BLaER1 treated with 17β-estradiol and CSF1 and Interleukin-3, amounts not matched to agents 10 nM and 100 nM (cell line): ENCODE results near the gene MTA3.

Source experiments
- H3K27ac ChIP-seq, 11 experiments: shearing (Covaris generic); formaldehyde crosslinking; 2 replicates each; pipeline ENCODE4 v1.8.1; 2022
- H3K27me3 ChIP-seq, 11 experiments: shearing (Covaris generic); formaldehyde crosslinking; 2 replicates each; pipeline ENCODE4 v1.8.1; 2022
- H3K36me3 ChIP-seq, 11 experiments: shearing (Covaris generic); formaldehyde crosslinking; 2 replicates each; pipeline ENCODE4 v1.8.1; 2022
- H3K4me1 ChIP-seq, 10 experiments: shearing (Covaris generic); formaldehyde crosslinking; 2 replicates each; pipeline ENCODE4 v1.8.1; 2022
- H3K4me2 ChIP-seq, 11 experiments: shearing (Covaris generic); formaldehyde crosslinking; 2 replicates each; pipeline ENCODE4 v1.8.1; 2022
- H3K4me3 ChIP-seq, 10 experiments: shearing (Covaris generic); formaldehyde crosslinking; 2 replicates each; pipeline ENCODE4 v1.8.1; 2022
- H3K9ac ChIP-seq, 11 experiments: shearing (Covaris generic); formaldehyde crosslinking; 2 replicates each; pipeline ENCODE4 v1.8.1; 2022
- H3K9me3 ChIP-seq, 11 experiments: shearing (Covaris generic); formaldehyde crosslinking; replicated peaks in 1 of 11; 2 replicates each; pipeline ENCODE4 v1.8.1; 2022
- H4K20me1 ChIP-seq, 11 experiments: shearing (Covaris generic); formaldehyde crosslinking; 2 replicates each; pipeline ENCODE4 v1.8.1; 2022
- Cebpa-rat ChIP-seq, 11 experiments: shearing (Covaris generic); IDR thresholded peaks; 2 replicates each; pipeline ENCODE4 v1.8.1; 2022

Gene MTA3

GRCh38 chr2:42787788-42788477 lies 219.5 kb downstream of the MTA3 start:
- peaks cover 0 to 11% (median 0%) of the 10 kb centered on the region in 11 experiments; a peak in 4 of 22 replicates for H3K9me3 ChIP-seq
- no peaks in the 10 kb centered on the region; a peak in 1 of 22 replicates for H4K20me1 ChIP-seq
- H3K4me3 ChIP-seq: no peak overlapping the region
- peaks cover 21 to 33% (median 27%) of the 10 kb centered on the region in 11 experiments for H3K27me3 ChIP-seq
- no peak overlapping the region for H3K27ac ChIP-seq
- H3K36me3 ChIP-seq: no peaks in the 10 kb centered on the region
- no peak for TF ChIP-seq Cebpa-rat (IDR thresholded peaks at IDR 0.05)
- H3K9ac ChIP-seq: no peak overlapping the region
- H3K4me2 ChIP-seq: no peak overlapping the region
- peaks cover 7 to 15% (median 14%) of the 10 kb centered on the region in 10 experiments for H3K4me1 ChIP-seq

- Histone ChIP-seq H3K9ac (no peak overlapping the region), H3K36me3 (no peaks in the 10 kb centered on the region), H3K4me1 (peaks cover 12 to 20% (median 19%) of the 10 kb centered on the region in 10 experiments), H3K27ac (no peak overlapping the region), H3K27me3 (peaks cover 26 to 38% (median 32%) of the 10 kb centered on the region in 11 experiments), H3K4me2 (no peak overlapping the region), H4K20me1 (peaks cover 0 to 4% (median 0%) of the 10 kb centered on the region in 11 experiments; a peak in 1 of 22 replicates), H3K4me3 (no peak overlapping the region), H3K9me3 (peaks cover 0 to 11% (median 0%) of the 10 kb centered on the region in 11 experiments; a peak in 4 of 22 replicates)
- no peak for TF ChIP-seq Cebpa-rat (IDR thresholded peaks at IDR 0.05)
Measured at GRCh38 chr2:42788478-42788793, 220.0 kb downstream of the MTA3 start.

- Histone ChIP-seq H3K9ac (no peak overlapping the region), H3K4me2 (no peak overlapping the region), H3K4me3 (no peak overlapping the region), H4K20me1 (peaks cover 0 to 4% (median 0%) of the 10 kb centered on the region in 11 experiments; a peak in 1 of 22 replicates), H3K36me3 (no peaks in the 10 kb centered on the region), H3K4me1 (peaks cover 16 to 24% (median 23%) of the 10 kb centered on the region in 10 experiments), H3K27ac (no peak overlapping the region), H3K9me3 (peaks cover 0 to 11% (median 0%) of the 10 kb centered on the region in 11 experiments; a peak in 4 of 22 replicates), H3K27me3 (peaks cover 31 to 43% (median 37%) of the 10 kb centered on the region in 11 experiments)
- no peak for TF ChIP-seq Cebpa-rat (IDR thresholded peaks at IDR 0.05)
Measured at GRCh38 chr2:42788882-42789281, 220.4 kb downstream of the MTA3 start.

- TF ChIP-seq Cebpa-rat (IDR thresholded peaks at IDR 0.05): no peak
- Histone ChIP-seq H3K27me3 (peaks cover 39 to 52% (median 45%) of the 10 kb centered on the region in 11 experiments), H3K9ac (no peak overlapping the region), H3K4me1 (peaks cover 21 to 33% (median 30%) of the 10 kb centered on the region in 10 experiments), H3K9me3 (peaks cover 0 to 16% (median 0%) of the 10 kb centered on the region in 11 experiments; a peak in 4 of 22 replicates), H3K4me3 (no peak overlapping the region), H3K27ac (no peak overlapping the region), H3K4me2 (no peak overlapping the region), H4K20me1 (peaks cover 0 to 4% (median 0%) of the 10 kb centered on the region in 11 experiments; a peak in 1 of 22 replicates), H3K36me3 (no peaks in the 10 kb centered on the region)
Measured at GRCh38 chr2:42789751-42790150, 221.3 kb downstream of the MTA3 start.

GRCh38 chr2:42791606-42792005 lies 223.2 kb downstream of the MTA3 start:
- H3K9me3 ChIP-seq: peaks cover 0 to 16% (median 0%) of the 10 kb centered on the region in 11 experiments; a peak in 4 of 22 replicates
- H3K4me1 ChIP-seq: peaks cover 26 to 46% (median 41%) of the 10 kb centered on the region in 10 experiments
- no peaks in the 10 kb centered on the region for H3K36me3 ChIP-seq
- peak overlapping the region in 2 of 11 experiments; percentile 72 to 78; a peak in 2 of 22 replicates for H3K9ac ChIP-seq
- H3K4me2 ChIP-seq: peak overlapping the region; percentile 78 to 96 (median 92); a peak in 20 of 22 replicates
- no peak for TF ChIP-seq Cebpa-rat (IDR thresholded peaks at IDR 0.05)
- peaks cover 0 to 4% (median 0%) of the 10 kb centered on the region in 11 experiments; a peak in 1 of 22 replicates for H4K20me1 ChIP-seq
- H3K4me3 ChIP-seq: peak overlapping the region in 7 of 10 experiments; percentile 50 to 71 (median 62); a peak in 9 of 20 replicates
- H3K27ac ChIP-seq: peak overlapping the region in 1 of 11 experiments; percentile 76; a peak in 1 of 22 replicates
- H3K27me3 ChIP-seq: peaks cover 41 to 55% (median 49%) of the 10 kb centered on the region in 11 experiments

- peak overlapping the region in 9 of 11 experiments; percentile 35 to 76 (median 61); a peak in 18 of 22 replicates for H3K27ac ChIP-seq
- H3K27me3 ChIP-seq: peaks cover 41 to 55% (median 49%) of the 10 kb centered on the region in 11 experiments
- peaks cover 26 to 50% (median 45%) of the 10 kb centered on the region in 10 experiments for H3K4me1 ChIP-seq
- H3K9ac ChIP-seq: peak overlapping the region; percentile 44 to 78 (median 72)
- peak overlapping the region; percentile 50 to 71 (median 60) for H3K4me3 ChIP-seq
- peaks cover 0 to 16% (median 0%) of the 10 kb centered on the region in 11 experiments; a peak in 4 of 22 replicates for H3K9me3 ChIP-seq
- peak overlapping the region; percentile 78 to 96 (median 92) for H3K4me2 ChIP-seq
- no peaks in the 10 kb centered on the region for H3K36me3 ChIP-seq
- peaks cover 0 to 4% (median 0%) of the 10 kb centered on the region in 11 experiments; a peak in 1 of 22 replicates for H4K20me1 ChIP-seq
- TF ChIP-seq Cebpa-rat (IDR thresholded peaks at IDR 0.05): no peak
Measured at GRCh38 chr2:42792087-42792582, 223.7 kb downstream of the MTA3 start.

GRCh38 chr2:42792583-42793333 lies 224.3 kb downstream of the MTA3 start, which contains the start of gene HAAO:
TSS of gene HAAO (minus strand) at chr2:42792583. CDS start at chr2:42792536, 47 bp downstream.
- Histone ChIP-seq H3K4me3 (peak within 1 kb of the TSS; percentile 50 to 71 (median 60)), H3K4me1 (peaks cover 26 to 53% (median 46%) of the 10 kb centered on the region in 10 experiments), H3K4me2 (peak within 1 kb of the TSS; percentile 78 to 96 (median 92)), H3K27ac (peak within 1 kb of the TSS in 9 of 11 experiments; percentile 35 to 76 (median 61); a peak in 20 of 22 replicates), H4K20me1 (peaks cover 0 to 4% (median 0%) of the 10 kb centered on the region in 11 experiments; a peak in 1 of 22 replicates), H3K9me3 (peaks cover 0 to 16% (median 0%) of the 10 kb centered on the region in 11 experiments; a peak in 4 of 22 replicates), H3K27me3 (peaks cover 41 to 55% (median 49%) of the 10 kb centered on the region in 11 experiments), H3K36me3 (no peaks in the 10 kb centered on the region), H3K9ac (peak within 1 kb of the TSS; percentile 44 to 78 (median 72))
- no peak for TF ChIP-seq Cebpa-rat (IDR thresholded peaks at IDR 0.05)
